Measurements from ENCODE around the gene CCDC157. TPM values are rescaled to one million over a fixed set of nuclear protein-coding genes. Genes with fewer than 3 reads are reported as not detected.

Gene CCDC157
- total and polyA plus RNA-seq, 2 of the 4 experiments (the other 2 are of a cell fraction): 0.90 to 2.2 TPM

GRCh38 chr22:30405731-30406130 lies 48.9 kb downstream of the CCDC157 start:
- Histone ChIP-seq H3K9me3 (ENCODE audit: control insufficient read depth, insufficient read depth, low read length) (no peaks in the 10 kb centered on the region), H2AK5ac (ENCODE audit: low read depth, low read length) (no peak overlapping the region), H3K23ac (ENCODE audit: low read depth, low read length) (no peak overlapping the region), H2BK15ac (ENCODE audit: low read depth, low read length) (no peak overlapping the region), H2BK20ac (ENCODE audit: low read depth, low read length) (no peak overlapping the region), H3K4me2 (ENCODE audit: low read depth, low read length) (no peak overlapping the region), H3K4ac (ENCODE audit: low read depth, low read length) (no peak overlapping the region), H4K8ac (ENCODE audit: low read depth in 2 of 2, low read length in 2 of 2) (no peak overlapping the region), H2BK5ac (ENCODE audit: low read depth, low read length, poor library complexity, severe bottlenecking) (no peak overlapping the region), H2AFZ (replicated peaks; ENCODE audit: low read length, poor library complexity) (no peak overlapping the region), H3K9me1 (ENCODE audit: insufficient read depth, low read length) (0 out of 2 replicates have a peak, but pooled peaks cover 5% of the 10 kb centered on the region), H4K91ac (ENCODE audit: insufficient read depth, low read depth, low read length) (no peak overlapping the region), H3K36me3 (ENCODE audit: control insufficient read depth, insufficient read depth, low read length) (peaks cover 31% of the 10 kb centered on the region), H3K27ac (ENCODE audit: insufficient read depth, low read length) (no peak overlapping the region), H3K79me1 (ENCODE audit: low read depth in 1 of 2, low read length in 2 of 2) (peaks cover 23 to 37% of the 10 kb centered on the region in 2 experiments), H3K56ac (ENCODE audit: extremely low read depth, insufficient read depth, low read length) (no peak overlapping the region), H2AK9ac (replicated peaks; ENCODE audit: low read depth, low read length, poor library complexity) (no peak overlapping the region), H3K4me3 (ENCODE audit: insufficient read depth, low read depth, low read length) (no peak overlapping the region), H3K9ac (ENCODE audit: low read depth, low read length) (no peak overlapping the region), H4K20me1 (ENCODE audit: insufficient read depth, low read length) (peaks cover 5% of the 10 kb centered on the region; the same call in 1 of the 2 replicates), H3K18ac (ENCODE audit: low read depth, low read length) (no peak overlapping the region), H4K5ac (ENCODE audit: low read depth, low read length) (no peak overlapping the region), H3K14ac (replicated peaks; ENCODE audit: low read depth, low read length) (no peak overlapping the region), H3K4me1 (ENCODE audit: control insufficient read depth, insufficient read depth, low read length) (peaks cover 5% of the 10 kb centered on the region), H3K27me3 (ENCODE audit: control insufficient read depth, insufficient read depth, low read length) (no peaks in the 10 kb centered on the region), H2BK120ac (ENCODE audit: low read depth, low read length) (no peak overlapping the region)
- ATAC-seq (ENCODE audit: low read depth) (no peak), DNase-seq (no peak)
- no TSS peak for BruUV-seq (replicated peaks)
- WGBS, 2 experiments (ENCODE audit: extremely low coverage in 2 of 2, insufficient read length in 1 of 2): 86% methylated on average over 1 of the region's 4 CpGs; no CpG with 5 or more reads in 1 of the 2 experiments
- dilution Hi-C loops (cut with HindIII; ENCODE audit: low sequenced_read_pairs, unreplicated experiment) (no loop called here), intact Hi-C loops (cut with micrococcal nuclease) (no loop called here), in situ Hi-C loops (cut with MboI; ENCODE audit: low sequenced_read_pairs) (no loop called here)
- no peak for TF ChIP-seq MAFK (IDR thresholded peaks at IDR 0.05; ENCODE audit: low read depth, low read length)
- no peak for TF ChIP-seq USF2 (IDR thresholded peaks at IDR 0.05; ENCODE audit: low read depth, low read length)
- no peak for TF ChIP-seq CEBPB (IDR thresholded peaks at IDR 0.05; ENCODE audit: low read depth, low read length)
- TF ChIP-seq SMC3 (IDR thresholded peaks at IDR 0.05; ENCODE audit: low read depth, low read length): no peak
- no peak for TF ChIP-seq FOS (IDR thresholded peaks at IDR 0.05; ENCODE audit: low read depth, low read length)
- no peak for TF ChIP-seq RCOR1 (IDR thresholded peaks at IDR 0.05; ENCODE audit: insufficient replicate concordance, low read length)
- TF ChIP-seq NFE2L2 (IDR thresholded peaks at IDR 0.05; ENCODE audit: low read depth, low read length): no peak
- no peak for TF ChIP-seq CHD1 (IDR thresholded peaks at IDR 0.05; ENCODE audit: low read depth, low read length)
- TF ChIP-seq MAZ (IDR thresholded peaks at IDR 0.05; ENCODE audit: borderline replicate concordance, low read depth, low read length): no peak
- no peak for TF ChIP-seq CTCF (conservative IDR thresholded peaks at IDR 0.05; ENCODE audit: low read depth, low read length)
- TF ChIP-seq MXI1 (IDR thresholded peaks at IDR 0.05; ENCODE audit: borderline replicate concordance, low read depth, low read length): no peak
- TF ChIP-seq POLR2A (IDR thresholded peaks at IDR 0.05; ENCODE audit: low read depth, low read length): no peak
- TF ChIP-seq RAD21 (IDR thresholded peaks at IDR 0.05; ENCODE audit: low read length): no peak
- no peak for TF ChIP-seq RFX5 (IDR thresholded peaks at IDR 0.05; ENCODE audit: low read depth, low read length)
- TF ChIP-seq ELK1 (IDR thresholded peaks at IDR 0.05; ENCODE audit: borderline replicate concordance, low read depth, low read length): no peak
- CTCF ChIA-PET: no interaction called here
- POLR2A ChIA-PET (ENCODE audit: unreplicated experiment): interaction anchor here (1.5 kb wide), 1 partner anchor 17 kb away, joined by 4 read pairs; no protein-coding TSS in a partner anchor

Data from IMR-90 (cell line).